Neural progenitor cell (in vitro differentiated cells): ENCODE results near the gene C6orf62. TPM values are rescaled to one million over a fixed set of nuclear protein-coding genes. Genes with fewer than 3 reads are reported as not detected.

Experiments
- DNase-seq: peaks from one replicate; pipeline ENCODE4 v3.0.0-alpha.2; 2016; ENCODE audit warnings: low spot score
- H2AFZ ChIP-seq: fragments of 200-600 bp; sonication (generic); replicated peaks from 2 replicates; pipeline ENCODE4 v1.6.1; 2016; ENCODE audit warnings: antibody characterized with exemption
- H3F3A ChIP-seq: fragments of 200-600 bp; sonication (generic); 2 replicates; pipeline ENCODE4 v1.6.1; 2016; ENCODE audit warnings: antibody characterized with exemption, low read depth
- H3K27ac ChIP-seq: fragments of 200-600 bp; sonication (generic); 2 replicates; pipeline ENCODE4 v1.5.1; 2016; ENCODE audit warnings: mild to moderate bottlenecking
- H3K27me3 ChIP-seq: fragments of 200-600 bp; sonication (generic); 2 replicates; pipeline ENCODE4 v1.6.1; 2016; ENCODE audit warnings: mild to moderate bottlenecking, moderate library complexity
- H3K36me3 ChIP-seq: fragments of 200-600 bp; sonication (generic); 2 replicates; pipeline ENCODE4 v1.5.1; 2016
- H3K4me1 ChIP-seq: fragments of 200-600 bp; sonication (generic); 2 replicates; pipeline ENCODE4 v1.6.1; 2016; ENCODE audit warnings: mixed run types
- H3K4me2 ChIP-seq: fragments of 200-600 bp; sonication (generic); 2 replicates; pipeline ENCODE4 v1.6.1; 2016
- H3K4me3 ChIP-seq: fragments of 200-600 bp; sonication (generic); 2 replicates; pipeline ENCODE4 v1.5.1; 2016
- H3K79me2 ChIP-seq: fragments of 200-600 bp; sonication (generic); 2 replicates; pipeline ENCODE4 v1.6.1; 2016; ENCODE audit warnings: low read depth
- H3K9ac ChIP-seq: fragments of 200-600 bp; sonication (generic); 2 replicates; pipeline ENCODE4 v1.6.1; 2016
- H3K9me3 ChIP-seq: fragments of 200-600 bp; sonication (generic); 2 replicates; pipeline ENCODE4 v1.5.1; 2016; ENCODE audit warnings: low read depth
- H4K20me1 ChIP-seq: fragments of 200-600 bp; sonication (generic); 2 replicates; pipeline ENCODE4 v1.6.1; 2016; ENCODE audit warnings: low read depth
- H3K27ac Mint-ChIP-seq: 3 replicates; pipeline ENCODE4 v1.8.0; 2021; ENCODE audit warnings: mixed read lengths
- H3K27me3 Mint-ChIP-seq: 2 replicates; pipeline ENCODE4 v1.8.0; 2022; ENCODE audit warnings: low read depth, mild to moderate bottlenecking, inconsistent platforms, moderate library complexity, mixed read lengths; ENCODE audit not compliant: insufficient read depth
- H3K36me3 Mint-ChIP-seq: 3 replicates; pipeline ENCODE4 v1.8.0; 2021; ENCODE audit warnings: mixed read lengths
- H3K4me1 Mint-ChIP-seq: 3 replicates; pipeline ENCODE4 v1.8.0; 2021; ENCODE audit warnings: mixed read lengths
- H3K4me3 Mint-ChIP-seq: 3 replicates; pipeline ENCODE4 v1.8.0; 2021; ENCODE audit warnings: mild to moderate bottlenecking, moderate library complexity, mixed read lengths
- H3K9me3 Mint-ChIP-seq: 3 replicates; pipeline ENCODE4 v1.8.0; 2020; ENCODE audit warnings: mixed read lengths
- EZH2 ChIP-seq: fragments of 200-600 bp; sonication (generic); IDR thresholded peaks from 2 replicates; pipeline ENCODE4 v1.6.1; 2017; ENCODE audit warnings: antibody characterized with exemption, mild to moderate bottlenecking, moderate library complexity
- EZH2phosphoT487 ChIP-seq: fragments of 200-600 bp; sonication (generic); IDR thresholded peaks from 2 replicates; pipeline ENCODE4 v1.6.1; 2017; ENCODE audit warnings: antibody characterized with exemption
- total RNA-seq: library from RNA; depleted of rRNA; stranded (reverse); fragments of >200 nt; gene quantifications from 2 replicates; pipeline ENCODE4 v1.2.3, GENCODE V29; 2015; ENCODE audit warnings: low replicate concordance
- TF ChIP-seq, protein P1 (sequence below): fragments of 200-600 bp; sonication (generic); IDR thresholded peaks from 2 replicates; pipeline ENCODE4 v1.5.1; 2017; ENCODE audit warnings: antibody characterized with exemption, mild to moderate bottlenecking

The C6orf62 gene
- total RNA-seq, 1 donor from 2014 or later, result 82.3 TPM

DNA sequence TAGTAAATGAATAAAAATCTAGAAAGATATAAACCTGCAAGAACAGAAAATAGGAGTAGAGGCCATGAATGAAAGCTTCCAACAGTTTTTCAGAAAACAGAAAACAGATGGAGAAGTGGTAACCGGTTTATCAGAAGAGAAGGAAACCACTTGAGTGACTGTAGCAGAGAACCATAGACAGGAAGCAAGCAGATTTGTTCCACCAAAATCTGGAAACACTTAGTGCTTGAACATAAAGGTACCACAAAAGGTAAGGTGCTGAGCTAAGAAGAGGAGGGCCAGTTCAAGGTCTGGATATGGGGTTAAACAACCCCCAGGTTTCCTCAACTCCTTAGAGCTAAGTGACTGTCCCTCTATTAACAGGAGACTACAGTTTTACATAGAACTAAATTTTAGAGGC lies 63.7 kb downstream of the C6orf62 start:
- no peaks in the 10 kb centered on the region for H3K36me3 ChIP-seq
- H2AFZ ChIP-seq, result no peak overlapping the region
- Mint-ChIP-seq H3K4me1 (peaks cover 2% of the 10 kb centered on the region), H3K36me3 (peaks cover 29% of the 10 kb centered on the region), H3K9me3 (no peaks in the 10 kb centered on the region), H3K4me3 (no peak overlapping the region), H3K27me3 (no peaks in the 10 kb centered on the region), H3K27ac (no peak overlapping the region)
- peaks cover 41% of the 10 kb centered on the region for H3K79me2 ChIP-seq
- H3K9me3 ChIP-seq, result no peaks in the 10 kb centered on the region
- H3K27me3 ChIP-seq, result no peaks in the 10 kb centered on the region
- no peak for DNase-seq
- peaks cover 20% of the 10 kb centered on the region for H4K20me1 ChIP-seq
- H3F3A ChIP-seq, result no peaks in the 10 kb centered on the region
- no peak for TF ChIP-seq EZH2
- TF ChIP-seq EZH2phosphoT487, result no peak
- TF ChIP-seq, protein P1, sequence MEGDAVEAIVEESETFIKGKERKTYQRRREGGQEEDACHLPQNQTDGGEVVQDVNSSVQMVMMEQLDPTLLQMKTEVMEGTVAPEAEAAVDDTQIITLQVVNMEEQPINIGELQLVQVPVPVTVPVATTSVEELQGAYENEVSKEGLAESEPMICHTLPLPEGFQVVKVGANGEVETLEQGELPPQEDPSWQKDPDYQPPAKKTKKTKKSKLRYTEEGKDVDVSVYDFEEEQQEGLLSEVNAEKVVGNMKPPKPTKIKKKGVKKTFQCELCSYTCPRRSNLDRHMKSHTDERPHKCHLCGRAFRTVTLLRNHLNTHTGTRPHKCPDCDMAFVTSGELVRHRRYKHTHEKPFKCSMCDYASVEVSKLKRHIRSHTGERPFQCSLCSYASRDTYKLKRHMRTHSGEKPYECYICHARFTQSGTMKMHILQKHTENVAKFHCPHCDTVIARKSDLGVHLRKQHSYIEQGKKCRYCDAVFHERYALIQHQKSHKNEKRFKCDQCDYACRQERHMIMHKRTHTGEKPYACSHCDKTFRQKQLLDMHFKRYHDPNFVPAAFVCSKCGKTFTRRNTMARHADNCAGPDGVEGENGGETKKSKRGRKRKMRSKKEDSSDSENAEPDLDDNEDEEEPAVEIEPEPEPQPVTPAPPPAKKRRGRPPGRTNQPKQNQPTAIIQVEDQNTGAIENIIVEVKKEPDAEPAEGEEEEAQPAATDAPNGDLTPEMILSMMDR, result no peak
- H3K4me1 ChIP-seq, result no peaks in the 10 kb centered on the region
- no peak overlapping the region for H3K27ac ChIP-seq
- no peak overlapping the region for H3K9ac ChIP-seq
- no peak overlapping the region for H3K4me3 ChIP-seq
- H3K4me2 ChIP-seq, result no peak overlapping the region

Other genes with a start within 250 kb of the C6orf62 start
- 4.2 and 8.3 TPM in 2 replicates for gene GPLD1, start 229.6 kb downstream of the C6orf62 start, total RNA-seq
- gene ALDH5A1, start 224.2 kb downstream of the C6orf62 start, total RNA-seq, result 3.5 and 10.8 TPM in 2 replicates
- 0.12 and 0.34 TPM in 2 replicates for gene KIAA0319, start 73.0 kb downstream of the C6orf62 start, total RNA-seq
- 31.8 and 49.9 TPM in 2 replicates for gene TDP2, start 52.3 kb downstream of the C6orf62 start, total RNA-seq
- 9.6 and 12.0 TPM in 2 replicates for gene ACOT13, start 52.1 kb downstream of the C6orf62 start, total RNA-seq
- gene GMNN, start 55.8 kb upstream of the C6orf62 start, total RNA-seq, result 69.1 and 98.5 TPM in 2 replicates
- gene ARMH2, start 79.8 kb upstream of the C6orf62 start, total RNA-seq, result not detected in 2 replicates
- 0.26 and 1.1 TPM in 2 replicates for gene RIPOR2, start 216.8 kb upstream of the C6orf62 start, total RNA-seq